Thoracic aorta (tissue), 2 donors: ENCODE measurements around the gene SFMBT2. TPM values are rescaled to one million over a fixed set of nuclear protein-coding genes. Genes with fewer than 3 reads are reported as not detected.

Source experiments
- ATAC-seq: fragments of 150-250 bp; one replicate; pipeline ENCODE4 v1.8.0; 2017; ENCODE audit warnings: low read depth; ENCODE audit not compliant: insufficient number of reproducible peaks, low FRiP score
- DNase-seq: peaks from one replicate; pipeline ENCODE4 v3.0.0-alpha.2; 2020; ENCODE audit warnings: low spot score
- H3K27ac ChIP-seq, 2 donors: fragments of 200-600 bp; sonication (generic); 1 replicate in 1 of 2; 2 replicates in 1 of 2; pipeline ENCODE4 v1.5.1; 2016; ENCODE audit warnings: mild to moderate bottlenecking in 2 of 2, moderate library complexity in 2 of 2
- H3K27me3 ChIP-seq: fragments of 200-600 bp; sonication (generic); replicated peaks from 2 replicates; pipeline ENCODE4 v1.6.0; 2016; ENCODE audit warnings: mild to moderate bottlenecking; ENCODE audit not compliant: insufficient read depth
- H3K36me3 ChIP-seq: fragments of 200-600 bp; sonication (generic); one replicate; pipeline ENCODE4 v1.5.1; 2016
- H3K4me1 ChIP-seq, 2 donors: fragments of 200-600 bp; sonication (generic); 1 replicate in 1 of 2; 2 replicates in 1 of 2; pipeline versions ENCODE4 v1.5.1 to v1.6.0; 2016; ENCODE audit warnings: low read depth in 2 of 2, mild to moderate bottlenecking in 1 of 2; ENCODE audit not compliant: control insufficient read depth in 1 of 2
- H3K4me3 ChIP-seq: fragments of 200-600 bp; sonication (generic); 2 replicates; pipeline ENCODE4 v1.5.1; 2016; ENCODE audit warnings: mild to moderate bottlenecking
- H3K9me3 ChIP-seq: fragments of 200-600 bp; sonication (generic); 2 replicates; pipeline ENCODE4 v1.5.1; 2016
- total RNA-seq, 2 donors: library from RNA; depleted of rRNA; stranded (reverse); fragments of >200 nt; gene quantifications; one replicate each; pipeline versions ENCODE4 v1.1.0 to v1.2.3, GENCODE V29; 2016
- TF ChIP-seq, protein P1 (sequence below): fragments of 200-600 bp; sonication (generic); IDR thresholded peaks from one replicate; pipeline ENCODE4 v1.5.1; 2019; ENCODE audit warnings: antibody characterized with exemption

Gene SFMBT2
- total RNA-seq, 2 donors from 2014 or later = 8.5 to 9.0 TPM

DNA sequence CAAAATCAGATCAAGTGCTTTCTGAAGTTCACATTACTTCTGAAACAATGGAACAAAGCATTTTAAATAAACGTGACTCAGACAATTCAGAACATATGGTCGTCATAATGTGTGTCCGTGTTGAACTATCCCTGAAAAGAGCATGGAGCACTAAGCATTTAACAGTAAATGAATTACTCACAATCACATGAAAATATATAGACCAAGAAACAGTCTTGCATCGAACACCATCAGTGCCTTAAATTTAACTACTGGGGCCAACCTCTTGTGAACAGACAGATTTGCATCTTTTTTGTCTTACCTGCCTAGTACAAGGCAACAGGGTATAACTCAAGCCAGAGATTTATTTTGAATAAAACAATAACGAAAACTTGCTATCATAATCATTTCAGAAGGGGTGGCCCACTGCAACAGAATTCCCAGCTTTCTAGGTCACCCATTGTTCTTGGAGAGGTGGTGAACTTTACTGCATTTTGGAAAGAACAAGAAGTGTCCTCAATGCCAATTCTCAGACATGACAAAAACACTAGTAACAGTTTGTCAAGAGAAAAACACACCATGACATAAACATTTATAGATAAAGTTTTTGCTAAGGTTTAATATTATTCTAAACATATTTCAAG, 293.5 kb downstream of the SFMBT2 start:
- no peaks in the 10 kb centered on the region for H3K4me1 ChIP-seq
- no peak overlapping the region for H3K27ac ChIP-seq
- ATAC-seq = no peak
- no peak for DNase-seq
- H3K4me3 ChIP-seq = no peak overlapping the region
- TF ChIP-seq, protein P1, sequence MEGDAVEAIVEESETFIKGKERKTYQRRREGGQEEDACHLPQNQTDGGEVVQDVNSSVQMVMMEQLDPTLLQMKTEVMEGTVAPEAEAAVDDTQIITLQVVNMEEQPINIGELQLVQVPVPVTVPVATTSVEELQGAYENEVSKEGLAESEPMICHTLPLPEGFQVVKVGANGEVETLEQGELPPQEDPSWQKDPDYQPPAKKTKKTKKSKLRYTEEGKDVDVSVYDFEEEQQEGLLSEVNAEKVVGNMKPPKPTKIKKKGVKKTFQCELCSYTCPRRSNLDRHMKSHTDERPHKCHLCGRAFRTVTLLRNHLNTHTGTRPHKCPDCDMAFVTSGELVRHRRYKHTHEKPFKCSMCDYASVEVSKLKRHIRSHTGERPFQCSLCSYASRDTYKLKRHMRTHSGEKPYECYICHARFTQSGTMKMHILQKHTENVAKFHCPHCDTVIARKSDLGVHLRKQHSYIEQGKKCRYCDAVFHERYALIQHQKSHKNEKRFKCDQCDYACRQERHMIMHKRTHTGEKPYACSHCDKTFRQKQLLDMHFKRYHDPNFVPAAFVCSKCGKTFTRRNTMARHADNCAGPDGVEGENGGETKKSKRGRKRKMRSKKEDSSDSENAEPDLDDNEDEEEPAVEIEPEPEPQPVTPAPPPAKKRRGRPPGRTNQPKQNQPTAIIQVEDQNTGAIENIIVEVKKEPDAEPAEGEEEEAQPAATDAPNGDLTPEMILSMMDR = no peak
- H3K36me3 ChIP-seq = no peaks in the 10 kb centered on the region
- no peaks in the 10 kb centered on the region for H3K27me3 ChIP-seq
- H3K9me3 ChIP-seq = no peaks in the 10 kb centered on the region

DNA sequence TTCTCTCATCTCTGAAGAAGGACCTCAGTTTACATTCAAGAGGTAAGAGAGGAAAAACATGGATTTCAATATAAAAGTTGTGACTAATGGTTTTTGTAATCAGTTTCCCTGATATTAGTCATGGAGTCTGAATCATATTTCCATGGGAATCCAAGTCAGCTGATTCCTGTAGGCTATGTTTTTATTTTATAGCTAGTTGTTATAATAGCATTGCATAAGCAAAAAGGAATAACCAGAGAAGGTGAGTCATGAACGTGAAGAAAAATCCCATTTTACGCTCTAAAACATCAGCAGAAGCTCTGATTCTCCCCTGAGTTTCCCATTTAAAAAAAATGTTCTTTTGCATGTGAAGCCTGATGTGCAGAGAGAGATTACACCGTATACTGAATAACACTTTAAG, 299.3 kb downstream of the SFMBT2 start:
- DNase-seq = no peak
- TF ChIP-seq, protein P1 = no peak
- Histone ChIP-seq H3K4me3 (no peak overlapping the region), H3K27me3 (no peaks in the 10 kb centered on the region), H3K4me1 (no peaks in the 10 kb centered on the region), H3K36me3 (no peaks in the 10 kb centered on the region), H3K9me3 (no peaks in the 10 kb centered on the region), H3K27ac (no peak overlapping the region)
- ATAC-seq = no peak

DNA sequence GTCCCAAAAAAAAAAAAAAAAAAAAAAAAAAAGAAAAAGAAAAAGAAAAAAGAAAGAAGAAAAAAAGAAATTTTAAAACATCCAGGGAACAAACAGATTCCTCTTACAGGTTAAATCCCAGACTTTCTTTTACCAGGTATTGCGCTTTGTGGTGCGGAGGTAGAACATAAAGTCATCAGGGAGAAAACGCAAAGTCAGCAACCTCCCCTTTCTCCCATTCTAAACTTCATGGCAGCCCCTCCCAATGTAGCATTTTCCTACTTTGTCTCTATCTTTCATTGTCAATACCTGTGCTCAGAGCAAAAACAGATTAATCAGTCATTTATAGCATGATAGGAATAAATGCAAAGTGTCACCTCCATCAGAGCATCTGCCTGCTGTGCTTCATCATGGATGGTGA, 299.7 kb downstream of the SFMBT2 start:
- no peaks in the 10 kb centered on the region for H3K4me1 ChIP-seq
- no peak for DNase-seq
- H3K36me3 ChIP-seq = no peaks in the 10 kb centered on the region
- ATAC-seq = no peak
- H3K9me3 ChIP-seq = no peaks in the 10 kb centered on the region
- no peak overlapping the region for H3K27ac ChIP-seq
- no peaks in the 10 kb centered on the region for H3K27me3 ChIP-seq
- TF ChIP-seq, protein P1 = no peak
- H3K4me3 ChIP-seq = no peak overlapping the region
